Common myeloid progenitor, CD34-positive (primary cell): ENCODE measurements around the gene TYW1B.
"Not testable (repeated sequence)": the region's sequence is repeated elsewhere in the genome, so short reads cannot be mapped to it uniquely, and the experiment has no call there.

Experiments
- CTCF ChIA-PET: fragments of 350-600 bp; sonication (Branson Sonifier 250); formaldehyde crosslinking; loops from one replicate; lab custom pipeline; 2021; ENCODE audit warnings: antibody characterized with exemption; lab: Charles Lee
- POLR2A ChIA-PET: fragments of 350-600 bp; sonication (Branson Sonifier 250); formaldehyde crosslinking; loops from one replicate; lab custom pipeline; 2021; ENCODE audit warnings: antibody characterized with exemption; lab: Charles Lee
- DNase-seq, 3 donors: peaks; one replicate each; pipeline versions ENCODE4 v3.0.0 to v3.0.0-alpha.2; 2013
- H3K27ac ChIP-seq, 2 experiments: 1 replicate in 1 of 2; 2 replicates in 1 of 2; pipeline ENCODE4 v1.7.0; 2013; ENCODE audit warnings: inconsistent platforms in 2 of 2, low read length in 2 of 2, mild to moderate bottlenecking in 2 of 2, low read depth in 1 of 2, moderate library complexity in 1 of 2; ENCODE audit not compliant: severe bottlenecking in 2 of 2, insufficient read depth in 1 of 2, poor library complexity in 1 of 2
- H3K27me3 ChIP-seq, 5 experiments: replicated peaks in 2 of 5; 1 replicate in 3 of 5; 2 replicates in 2 of 5; pipeline versions ENCODE4 v1.6.1 to v1.7.0; 2013; ENCODE audit warnings: low read length in 4 of 5, mild to moderate bottlenecking in 2 of 5, moderate library complexity in 2 of 5, inconsistent platforms in 1 of 5; ENCODE audit not compliant: insufficient read depth in 5 of 5, control insufficient read depth in 4 of 5
- H3K36me3 ChIP-seq, 4 experiments: 1 replicate in 2 of 4; 2 replicates in 2 of 4; pipeline versions ENCODE4 v1.6.1 to v1.7.0; 2013; ENCODE audit warnings: low read length in 3 of 4, control low read depth in 1 of 4, mild to moderate bottlenecking in 1 of 4; ENCODE audit not compliant: control insufficient read depth in 4 of 4, insufficient read depth in 4 of 4
- H3K4me1 ChIP-seq, 4 experiments: 1 replicate in 3 of 4; 2 replicates in 1 of 4; pipeline versions ENCODE4 v1.6.1 to v1.7.1; 2013; ENCODE audit warnings: low read length in 3 of 4, mild to moderate bottlenecking in 3 of 4, control low read depth in 1 of 4, inconsistent platforms in 1 of 4, moderate library complexity in 1 of 4; ENCODE audit not compliant: control insufficient read depth in 4 of 4, insufficient read depth in 4 of 4; ENCODE audit errors: control extremely low read depth in 1 of 4
- H3K4me3 ChIP-seq, 7 experiments: 1 replicate in 4 of 7; 2 replicates in 3 of 7; pipeline versions ENCODE4 v1.5.1 to v1.7.0; 2013; ENCODE audit warnings: mild to moderate bottlenecking in 7 of 7, low read length in 6 of 7, moderate library complexity in 6 of 7, inconsistent platforms in 2 of 7, low read depth in 2 of 7, control low read depth in 1 of 7; ENCODE audit not compliant: insufficient read depth in 4 of 7, control insufficient read depth in 1 of 7; ENCODE audit errors: extremely low read depth in 1 of 7
- H3K9me3 ChIP-seq, 5 experiments: 1 replicate in 4 of 5; 2 replicates in 1 of 5; pipeline versions ENCODE4 v1.6.1 to v1.7.1; 2013; ENCODE audit warnings: low read length in 4 of 5, mild to moderate bottlenecking in 2 of 5, inconsistent platforms in 1 of 5, low read depth in 1 of 5, moderate library complexity in 1 of 5; ENCODE audit not compliant: control insufficient read depth in 4 of 5, insufficient read depth in 2 of 5; ENCODE audit errors: control extremely low read depth in 1 of 5
- WGBS: methylation state at CpG from one replicate; pipeline ENCODE4 v1.1.5; 2013; ENCODE audit not compliant: insufficient coverage; 5-methylcytosine and 5-hydroxymethylcytosine counted together

The TYW1B gene

DNA sequence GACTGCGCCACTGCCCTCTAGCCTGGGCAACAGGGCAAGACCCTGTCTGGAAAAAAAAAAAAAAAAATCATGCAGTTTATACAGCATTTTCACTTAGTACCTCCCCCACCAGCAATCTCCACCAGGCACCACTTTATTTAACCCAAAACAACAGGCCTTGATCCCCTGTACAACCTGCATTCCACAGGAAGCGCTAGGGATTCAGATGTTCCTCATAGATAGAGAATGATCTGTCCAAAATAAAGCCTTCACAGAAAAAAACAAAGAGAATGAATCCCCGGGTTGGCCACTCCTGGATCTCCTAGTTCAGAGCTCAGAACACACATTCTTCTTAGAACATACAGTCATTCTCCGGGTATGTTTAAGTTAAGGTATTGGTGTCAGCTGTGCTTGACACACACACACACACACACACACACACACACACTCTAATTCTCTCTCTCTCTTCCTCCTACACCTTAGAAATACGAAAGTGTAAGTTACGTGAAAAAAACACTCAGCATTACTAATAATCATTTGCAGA lies 110.7 kb downstream of the TYW1B start:
- H3K4me1 ChIP-seq, H3K9me3 ChIP-seq, POLR2A ChIA-PET, H3K36me3 ChIP-seq, H3K27me3 ChIP-seq, H3K27ac ChIP-seq, CTCF ChIA-PET, H3K4me3 ChIP-seq, DNase-seq: not testable (repeated sequence)
- WGBS: 80% methylated on average over 1 of the region's 6 CpGs

DNA sequence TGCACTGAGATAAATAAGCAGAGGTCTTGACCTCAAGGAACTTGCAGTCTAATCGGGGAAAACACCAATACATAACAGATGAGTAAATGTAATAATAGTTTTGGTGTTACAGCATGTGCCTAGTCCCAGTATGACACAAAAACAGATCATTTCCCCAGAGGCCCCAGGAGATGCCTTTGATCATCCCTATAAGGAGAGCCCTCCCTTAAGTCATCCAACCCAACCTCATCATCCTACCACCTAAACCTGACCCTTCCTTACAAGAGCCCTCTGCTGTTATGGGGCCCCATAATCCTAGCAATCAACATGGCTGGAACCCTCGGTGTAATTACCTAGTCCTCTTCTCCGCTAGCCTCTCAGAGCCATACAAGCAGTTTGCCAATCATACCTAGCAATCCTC lies 116.1 kb downstream of the TYW1B start:
- H3K9me3 ChIP-seq, H3K27me3 ChIP-seq, H3K27ac ChIP-seq, H3K4me3 ChIP-seq, H3K36me3 ChIP-seq, H3K4me1 ChIP-seq, CTCF ChIA-PET, POLR2A ChIA-PET, DNase-seq: not testable (repeated sequence)
- no CpG with 5 or more reads among the region's 3 CpGs for WGBS

DNA sequence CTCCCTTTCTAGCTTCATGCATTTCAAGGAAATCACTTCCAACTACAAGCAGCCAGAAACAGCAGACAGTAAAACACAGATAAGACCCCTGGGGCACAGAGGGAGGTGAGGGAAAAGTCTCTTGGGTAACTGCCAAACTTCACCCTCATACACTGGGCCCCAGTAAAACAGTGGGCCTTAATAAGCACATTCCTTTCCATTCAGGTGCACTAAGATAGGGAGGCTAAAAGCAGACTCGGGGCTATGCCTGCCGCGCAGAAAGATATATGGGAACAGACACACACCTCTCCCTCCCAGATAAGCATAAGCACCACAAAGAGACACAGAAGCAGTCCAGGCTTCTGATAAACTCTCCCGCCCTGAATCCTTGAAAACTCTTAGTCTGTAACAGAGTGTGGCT lies 117.0 kb downstream of the TYW1B start:
- Histone ChIP-seq H3K9me3 (peaks cover 0 to 2% (median 0%) of the 10 kb centered on the region in 5 experiments), H3K27me3 (no peaks in the 10 kb centered on the region), H3K36me3 (peaks cover 0 to 6% (median 0%) of the 10 kb centered on the region in 4 experiments), H3K27ac (no peak overlapping the region), H3K4me1 (no peaks in the 10 kb centered on the region), H3K4me3 (no peak overlapping the region)
- POLR2A ChIA-PET: no interaction called here
- WGBS: 60% methylated on average over 1 of the region's 4 CpGs
- CTCF ChIA-PET: no interaction called here
- DNase-seq: peak in 1 of 3 donors; percentile 22

DNA sequence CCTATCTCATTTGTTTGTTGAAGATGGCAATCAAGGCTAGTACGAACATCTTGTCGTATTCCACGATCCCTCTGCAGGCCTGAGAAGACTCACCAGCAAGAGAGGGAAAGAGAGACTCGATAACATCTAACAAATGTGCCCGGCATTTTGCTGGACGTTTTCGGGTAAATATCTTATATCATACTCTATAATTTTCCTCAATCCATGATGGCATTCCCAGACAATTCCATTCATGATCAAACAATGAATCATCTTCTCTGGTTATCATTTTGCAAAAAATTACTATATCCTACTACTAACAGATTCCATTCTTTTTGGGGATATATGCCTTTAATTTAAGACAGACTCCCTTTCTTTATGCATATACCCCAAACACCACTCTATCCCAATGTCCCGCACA lies 118.1 kb downstream of the TYW1B start:
- DNase-seq: no peak
- no peaks in the 10 kb centered on the region for H3K4me1 ChIP-seq
- POLR2A ChIA-PET: no interaction called here
- no peak overlapping the region for H3K27ac ChIP-seq
- H3K9me3 ChIP-seq: peaks cover 0 to 2% (median 0%) of the 10 kb centered on the region in 5 experiments
- H3K36me3 ChIP-seq: peaks cover 0 to 6% (median 0%) of the 10 kb centered on the region in 4 experiments
- CTCF ChIA-PET: no interaction called here
- H3K27me3 ChIP-seq: no peaks in the 10 kb centered on the region
- no peak overlapping the region for H3K4me3 ChIP-seq
- WGBS: 97% methylated on average over 5 of the region's 8 CpGs

DNA sequence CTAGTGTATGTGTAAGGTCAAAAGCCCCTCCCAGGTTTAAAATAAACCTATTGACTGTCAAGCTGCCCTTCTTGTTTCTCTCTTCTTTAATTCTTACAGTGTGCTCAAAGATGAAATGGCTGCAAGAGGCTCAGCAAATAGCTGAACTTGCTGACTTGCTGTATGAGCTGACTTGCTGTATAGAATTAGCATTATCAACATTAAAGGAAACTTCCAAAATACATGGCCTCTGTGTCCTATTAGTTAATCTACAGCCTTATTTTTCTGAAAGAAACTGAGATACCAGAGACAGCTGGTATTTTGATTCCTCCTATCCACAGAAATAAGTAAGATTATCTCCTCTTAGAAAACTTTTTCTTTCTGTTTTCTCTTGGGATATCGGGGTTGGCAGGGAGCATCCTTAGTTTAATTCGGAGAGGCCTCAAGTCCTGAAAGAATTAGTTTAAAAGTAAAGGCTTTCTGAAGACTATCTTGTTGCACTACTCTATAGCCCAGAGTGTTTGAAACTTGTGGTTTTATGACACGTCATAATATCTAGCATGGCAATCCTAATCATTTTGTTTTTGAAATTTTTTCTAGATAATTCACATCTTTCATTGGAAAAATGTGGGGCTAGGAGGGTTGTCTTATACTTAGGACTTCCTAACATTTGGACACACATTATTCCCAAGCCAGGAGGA lies 119.5 kb downstream of the TYW1B start:
- POLR2A ChIA-PET, H3K27ac ChIP-seq, CTCF ChIA-PET, H3K4me1 ChIP-seq, DNase-seq, H3K4me3 ChIP-seq, H3K36me3 ChIP-seq, H3K9me3 ChIP-seq, H3K27me3 ChIP-seq: not testable (repeated sequence)
- no CpG with 5 or more reads among the region's 3 CpGs for WGBS

DNA sequence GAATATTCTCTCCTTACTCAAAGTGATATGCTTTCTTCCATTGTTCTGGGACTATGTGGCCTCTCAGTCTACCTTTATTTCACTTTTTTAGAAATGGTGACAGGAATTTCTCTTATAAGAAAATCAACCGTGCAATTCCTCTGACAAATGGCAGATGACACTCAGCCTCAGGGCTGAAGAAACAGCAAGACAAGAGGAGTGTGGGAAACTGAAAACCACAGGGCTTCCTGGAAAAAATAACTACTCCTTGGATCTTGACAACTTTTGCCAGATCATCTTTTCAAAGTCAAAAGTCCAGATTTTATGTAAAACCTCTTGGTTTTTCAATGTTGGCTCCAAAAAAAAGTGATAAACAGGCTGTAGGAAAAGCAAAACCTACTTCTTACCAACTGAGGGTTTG lies 121.5 kb downstream of the TYW1B start:
- 100% methylated on average over 1 of the region's 1 CpG for WGBS
- peaks cover 0 to 2% (median 0%) of the 10 kb centered on the region in 5 experiments for H3K9me3 ChIP-seq

DNA sequence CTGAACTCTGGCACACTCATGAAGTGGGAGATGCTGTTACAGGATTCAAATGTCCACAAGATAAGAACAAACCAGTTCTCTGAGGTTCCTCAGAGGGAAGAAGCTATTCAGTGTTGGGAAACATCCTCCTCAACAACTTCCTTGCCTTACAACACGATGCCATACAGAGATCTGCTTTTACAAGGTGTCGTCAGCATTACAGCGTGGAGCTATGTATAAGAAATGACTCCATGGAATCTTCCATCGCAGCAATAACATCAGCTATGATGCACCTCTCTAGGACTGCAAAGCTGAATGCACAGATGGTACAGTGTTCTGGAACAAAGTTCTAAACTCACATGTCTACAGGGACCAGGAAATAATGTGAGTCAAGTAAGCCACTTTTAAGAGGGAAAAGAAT lies 122.3 kb downstream of the TYW1B start:
- no CpG with 5 or more reads among the region's 4 CpGs for WGBS

More for the DNA sequence above, 121.5 kb downstream of the TYW1B start:
- Histone ChIP-seq H3K4me1 (no peaks in the 10 kb centered on the region), H3K27me3 (no peaks in the 10 kb centered on the region), H3K4me3 (no peak overlapping the region), H3K36me3 (peaks cover 0 to 10% (median 0%) of the 10 kb centered on the region in 4 experiments), H3K27ac (no peak overlapping the region)
- ChIA-PET CTCF (no interaction called here), POLR2A (no interaction called here)
- no peak for DNase-seq

More for the DNA sequence above, 122.3 kb downstream of the TYW1B start:
- H3K27me3 ChIP-seq, DNase-seq, POLR2A ChIA-PET, H3K4me1 ChIP-seq, H3K27ac ChIP-seq, CTCF ChIA-PET, H3K9me3 ChIP-seq, H3K4me3 ChIP-seq: not testable (repeated sequence)
- peaks cover 0 to 11% (median 0%) of the 10 kb centered on the region in 4 experiments for H3K36me3 ChIP-seq
